Body of pancreas (tissue), 4 donors: ENCODE data around the gene DNASE1.

Source experiments
- POLR2A ChIP-seq, 3 donors: fragments of 450-650 bp; IDR thresholded peaks; one replicate each; pipeline ENCODE4 v1.6.1; 2016; ENCODE audit warnings: antibody characterized with exemption in 3 of 3, mild to moderate bottlenecking in 2 of 3
- TF ChIP-seq, protein P1 (sequence below), 7 experiments: fragments of 450-650 bp in 4 of 7; fragments of 200-600 bp in 3 of 7; sonication (generic) in 3 of 7; IDR thresholded peaks; one replicate each; pipeline ENCODE4 v1.5.1; 2016 to 2019; ENCODE audit warnings: antibody characterized with exemption in 7 of 7

GRCh38 chr16:3625331-3625730 lies 29.2 kb upstream of the DNASE1 start:
- no peak for TF ChIP-seq POLR2A (IDR thresholded peaks at IDR 0.05)
- TF ChIP-seq, protein P1, sequence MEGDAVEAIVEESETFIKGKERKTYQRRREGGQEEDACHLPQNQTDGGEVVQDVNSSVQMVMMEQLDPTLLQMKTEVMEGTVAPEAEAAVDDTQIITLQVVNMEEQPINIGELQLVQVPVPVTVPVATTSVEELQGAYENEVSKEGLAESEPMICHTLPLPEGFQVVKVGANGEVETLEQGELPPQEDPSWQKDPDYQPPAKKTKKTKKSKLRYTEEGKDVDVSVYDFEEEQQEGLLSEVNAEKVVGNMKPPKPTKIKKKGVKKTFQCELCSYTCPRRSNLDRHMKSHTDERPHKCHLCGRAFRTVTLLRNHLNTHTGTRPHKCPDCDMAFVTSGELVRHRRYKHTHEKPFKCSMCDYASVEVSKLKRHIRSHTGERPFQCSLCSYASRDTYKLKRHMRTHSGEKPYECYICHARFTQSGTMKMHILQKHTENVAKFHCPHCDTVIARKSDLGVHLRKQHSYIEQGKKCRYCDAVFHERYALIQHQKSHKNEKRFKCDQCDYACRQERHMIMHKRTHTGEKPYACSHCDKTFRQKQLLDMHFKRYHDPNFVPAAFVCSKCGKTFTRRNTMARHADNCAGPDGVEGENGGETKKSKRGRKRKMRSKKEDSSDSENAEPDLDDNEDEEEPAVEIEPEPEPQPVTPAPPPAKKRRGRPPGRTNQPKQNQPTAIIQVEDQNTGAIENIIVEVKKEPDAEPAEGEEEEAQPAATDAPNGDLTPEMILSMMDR (IDR thresholded peaks at IDR 0.05), result no peak
